ENCODE measurements around the gene FAM90A1.
"Not testable (repeated sequence)": the region's sequence is repeated elsewhere in the genome, so short reads cannot be mapped to it uniquely, and the experiment has no call there.

FAM90A1 gene, protein sequence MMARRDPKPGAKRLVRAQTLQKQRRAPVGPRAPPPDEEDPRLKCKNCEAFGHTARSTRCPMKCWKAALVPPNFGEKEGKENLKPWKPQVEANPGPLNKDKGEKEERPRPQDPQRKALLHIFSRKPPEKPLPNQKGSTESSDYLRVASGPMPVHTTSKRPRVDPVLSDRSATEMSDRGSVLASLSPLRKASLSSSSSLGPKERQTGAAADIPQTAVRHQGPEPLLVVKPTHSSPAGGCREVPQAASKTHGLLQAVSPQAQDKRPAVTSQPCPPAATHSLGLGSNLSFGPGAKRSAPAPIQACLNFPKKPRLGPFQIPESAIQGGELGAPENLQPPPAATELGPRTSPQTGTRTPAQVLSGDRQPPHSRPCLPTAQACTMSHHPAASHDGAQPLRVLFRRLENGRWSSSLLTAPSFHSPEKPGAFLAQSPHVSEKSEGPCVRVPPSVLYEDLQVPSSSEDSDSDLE
- 0.04 to 0.24 reads per million in 2 experiments for total RNA-seq

DNA sequence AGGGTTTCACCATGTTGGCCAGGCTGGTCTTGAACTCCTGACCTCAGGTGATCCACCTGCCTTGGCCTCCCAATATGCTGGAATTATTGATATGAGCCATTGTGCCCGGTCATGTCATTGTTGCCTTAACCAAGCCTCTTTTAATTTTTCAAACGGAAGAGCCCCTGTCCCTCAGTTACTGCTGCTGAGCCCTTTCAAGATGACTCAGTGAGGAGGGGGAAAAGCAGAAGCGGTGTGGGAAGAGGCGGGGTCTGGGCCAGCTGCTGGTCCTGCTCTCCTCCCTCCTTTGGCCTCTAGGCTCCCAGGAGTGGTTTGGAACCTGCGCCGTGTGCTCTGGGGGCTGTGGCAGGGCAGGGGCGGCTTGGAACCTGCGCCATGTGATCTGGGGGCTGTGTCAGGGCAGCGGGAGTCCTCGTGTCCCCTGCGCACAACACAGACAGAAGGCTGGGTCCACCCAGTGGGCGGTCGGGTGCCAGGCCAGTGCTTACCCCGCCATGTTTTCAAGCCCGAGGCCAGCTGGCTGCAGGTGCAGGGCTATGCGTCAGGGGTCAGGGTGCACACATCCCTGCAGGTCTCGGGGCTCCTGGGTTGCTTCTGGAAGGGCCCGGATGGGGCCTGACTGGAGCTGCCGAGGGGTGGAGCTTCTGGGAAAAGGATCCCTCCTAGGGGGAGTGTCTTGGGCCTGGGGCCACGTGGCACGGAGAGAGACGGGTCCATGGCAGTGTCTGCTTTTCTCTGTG lies at the start of gene FAM90A1:
FAM90A1 (minus strand) TSS at position 627 of the 740 bp plus-strand sequence. CDS start 2,786 bp downstream, outside the sequence.
- DNase-seq (ENCODE audit: low read depth) = not testable (repeated sequence)

DNA sequence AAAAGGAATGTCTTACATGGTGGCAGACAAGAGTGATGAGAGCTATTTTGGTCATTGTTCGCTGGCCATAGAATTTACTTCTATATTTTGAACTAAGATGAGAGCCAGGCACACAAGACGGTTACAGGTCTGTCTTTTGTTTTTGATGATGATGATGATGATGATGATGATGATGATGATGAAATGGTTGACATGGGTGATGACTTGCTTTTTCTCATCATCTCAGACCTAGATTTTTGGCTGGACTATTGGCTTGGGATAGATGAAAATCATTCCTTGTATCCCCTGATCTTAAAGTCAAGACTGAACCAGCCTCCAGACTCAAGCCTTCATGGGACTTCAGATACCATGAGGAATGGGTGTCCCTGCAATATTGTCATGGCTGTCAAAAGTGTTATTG lies 49.0 kb upstream of the FAM90A1 start:
- not testable (repeated sequence) for DNase-seq (ENCODE audit: low read depth)

DNA sequence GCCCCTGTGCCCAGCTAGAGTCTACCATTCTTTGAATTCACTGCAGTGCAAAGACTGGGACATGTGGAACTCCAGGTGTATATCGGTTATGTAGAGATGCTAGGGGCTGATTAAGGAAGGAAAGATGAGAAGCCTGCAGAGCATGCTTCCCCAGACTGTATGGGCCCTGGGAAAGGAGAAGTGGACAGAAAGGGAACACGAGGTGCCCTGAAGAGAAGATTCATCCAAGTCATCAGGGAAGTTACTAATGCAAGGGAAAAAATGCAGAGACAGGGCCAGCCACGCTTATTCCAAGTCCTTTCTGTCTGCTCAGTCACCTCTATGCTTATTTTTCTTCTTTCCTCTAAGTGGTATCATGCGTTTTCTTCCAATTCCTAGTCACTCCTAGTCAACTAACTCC lies 39.3 kb upstream of the FAM90A1 start:
- not testable (repeated sequence) for DNase-seq (ENCODE audit: low read depth)

DNA sequence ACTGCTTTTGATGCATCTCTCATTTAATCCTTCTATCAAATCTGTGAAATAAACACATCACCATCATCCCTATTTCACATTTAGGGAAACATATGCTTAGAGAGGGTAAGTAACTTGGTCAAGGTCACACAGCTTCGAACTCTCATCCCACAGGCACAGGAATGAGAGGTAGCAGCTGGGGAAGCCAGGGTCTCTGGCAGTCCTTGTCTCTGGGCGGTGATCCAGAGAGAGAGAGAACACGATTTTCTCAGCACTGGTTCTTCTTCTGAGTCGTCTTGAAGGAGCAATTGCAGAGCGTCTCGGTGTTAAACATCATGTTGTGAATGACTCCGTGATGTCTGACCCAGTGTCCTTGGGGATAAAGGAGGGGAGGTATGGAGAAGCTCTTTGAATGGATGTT lies 36.8 kb upstream of the FAM90A1 start:
- DNase-seq (ENCODE audit: low read depth) = not testable (repeated sequence)

DNA sequence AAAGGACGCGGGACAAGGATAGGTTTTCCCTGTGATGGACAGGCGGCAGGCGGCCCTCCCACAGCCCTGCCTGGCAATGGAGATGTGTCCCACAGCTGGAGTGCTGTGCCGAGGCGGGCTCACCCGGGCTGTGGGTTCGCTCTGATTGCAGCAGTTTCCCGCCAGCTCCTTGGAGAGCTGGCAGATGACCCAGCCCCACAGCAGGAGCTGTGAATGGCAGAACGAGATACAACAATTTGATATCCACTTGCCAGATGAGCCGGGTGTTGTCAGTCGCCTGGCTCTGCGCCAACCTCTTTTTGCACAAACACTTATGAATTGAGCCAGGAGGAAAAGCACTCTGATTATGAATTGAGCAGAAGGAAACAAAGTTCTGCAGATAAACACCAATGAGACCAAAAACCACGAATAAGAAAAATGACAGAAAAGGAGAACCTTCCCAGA lies 33.7 kb upstream of the FAM90A1 start:
- not testable (repeated sequence) for DNase-seq (ENCODE audit: low read depth)

DNA sequence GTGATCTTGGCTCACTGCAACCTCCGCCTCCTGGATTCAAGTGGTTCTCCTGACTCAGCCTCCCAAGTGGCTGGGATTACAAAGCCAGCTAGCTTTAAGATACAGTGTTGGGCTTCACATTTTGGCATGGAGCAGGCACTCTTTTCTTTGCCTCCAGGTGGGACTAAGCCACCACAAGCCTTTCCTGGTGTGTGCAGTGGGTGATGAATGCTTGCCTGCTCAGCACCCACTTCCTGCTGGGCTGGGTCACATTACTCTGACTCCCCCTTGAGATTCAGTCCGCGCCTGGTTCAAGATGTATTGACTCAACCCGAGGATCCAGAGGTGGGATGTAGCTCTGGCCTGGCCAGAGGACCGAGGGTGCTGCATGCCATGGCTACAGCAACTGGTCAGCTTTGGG lies 28.9 kb upstream of the FAM90A1 start:
- DNase-seq (ENCODE audit: low read depth) = not testable (repeated sequence)

DNA sequence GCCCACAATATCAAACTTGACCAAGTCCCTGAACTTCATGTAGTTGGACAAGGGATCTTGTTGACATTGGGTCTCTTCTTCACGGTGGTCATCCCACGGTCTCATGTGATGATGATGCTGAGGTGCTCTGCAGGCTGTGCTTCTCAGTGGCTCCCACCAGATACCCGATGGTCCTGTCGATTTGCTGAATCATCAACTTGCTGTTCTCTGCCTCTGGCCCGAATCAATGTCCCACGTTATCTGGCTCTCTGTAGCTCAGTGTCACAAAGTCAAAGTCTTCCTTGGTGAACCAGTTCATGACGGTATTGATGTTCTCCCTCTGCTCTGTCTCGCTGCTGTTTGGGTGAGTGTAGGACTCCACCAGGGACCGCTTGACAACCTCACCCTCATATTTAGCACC lies 27.3 kb upstream of the FAM90A1 start:
- DNase-seq (ENCODE audit: low read depth) = not testable (repeated sequence)

DNA sequence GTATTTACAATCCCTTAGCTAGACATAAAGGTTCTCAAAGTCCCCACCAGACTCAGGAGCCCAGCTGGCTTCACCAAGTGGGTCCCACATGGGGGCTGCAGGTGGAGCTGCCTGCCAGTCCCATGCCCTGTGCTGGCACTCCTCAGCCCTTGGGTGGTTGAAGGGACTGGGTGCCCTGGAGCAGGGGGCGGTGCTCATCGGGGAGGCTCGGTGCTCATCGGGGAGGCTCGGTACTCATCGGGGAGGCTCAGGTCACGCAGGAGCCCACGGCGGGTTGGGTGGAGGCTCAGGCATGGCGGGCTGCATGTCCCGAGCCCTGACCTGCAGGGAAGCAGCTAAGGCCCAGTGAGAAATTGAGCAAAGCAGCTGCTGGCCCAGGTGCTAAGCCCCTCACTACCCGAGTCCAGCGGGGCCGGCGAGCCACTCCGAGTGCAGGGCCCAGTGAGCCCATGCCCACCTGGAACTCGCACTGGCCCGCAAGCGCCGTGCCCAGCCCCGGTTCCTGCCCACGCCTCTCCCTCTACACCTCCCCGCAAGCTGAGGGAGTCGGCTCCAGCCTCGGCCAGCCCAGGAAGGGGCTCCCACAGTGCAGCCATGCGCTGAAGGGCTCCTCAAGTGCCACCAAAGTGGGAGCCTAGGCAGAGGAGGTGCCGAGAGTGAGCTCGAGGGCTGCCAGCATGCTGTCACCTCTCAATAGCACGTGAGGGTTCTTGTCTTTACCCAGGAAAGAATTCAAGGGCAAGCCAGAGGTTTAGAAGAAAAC lies 24.8 kb upstream of the FAM90A1 start:
- not testable (repeated sequence) for DNase-seq (ENCODE audit: low read depth)

DNA sequence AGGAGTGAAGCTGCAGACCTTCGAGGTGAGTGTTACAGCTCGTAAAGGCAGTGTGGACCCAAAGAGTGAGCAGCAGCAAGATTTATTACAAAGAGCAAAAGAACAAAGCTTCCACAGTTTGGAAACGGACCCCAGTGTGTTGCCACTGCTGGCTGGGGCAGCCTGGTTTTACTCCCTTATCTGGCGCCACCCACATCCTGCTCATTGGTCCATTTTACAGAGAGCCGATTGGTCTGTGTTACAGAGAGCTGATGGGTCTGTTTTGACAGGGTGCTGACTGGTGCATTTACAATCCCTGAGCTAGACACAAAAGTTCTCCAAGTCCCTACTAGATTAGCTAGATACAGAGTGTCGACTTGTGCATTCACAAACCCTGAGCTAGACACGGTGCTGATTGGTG lies 24.2 kb upstream of the FAM90A1 start:
- not testable (repeated sequence) for DNase-seq (ENCODE audit: low read depth)

DNA sequence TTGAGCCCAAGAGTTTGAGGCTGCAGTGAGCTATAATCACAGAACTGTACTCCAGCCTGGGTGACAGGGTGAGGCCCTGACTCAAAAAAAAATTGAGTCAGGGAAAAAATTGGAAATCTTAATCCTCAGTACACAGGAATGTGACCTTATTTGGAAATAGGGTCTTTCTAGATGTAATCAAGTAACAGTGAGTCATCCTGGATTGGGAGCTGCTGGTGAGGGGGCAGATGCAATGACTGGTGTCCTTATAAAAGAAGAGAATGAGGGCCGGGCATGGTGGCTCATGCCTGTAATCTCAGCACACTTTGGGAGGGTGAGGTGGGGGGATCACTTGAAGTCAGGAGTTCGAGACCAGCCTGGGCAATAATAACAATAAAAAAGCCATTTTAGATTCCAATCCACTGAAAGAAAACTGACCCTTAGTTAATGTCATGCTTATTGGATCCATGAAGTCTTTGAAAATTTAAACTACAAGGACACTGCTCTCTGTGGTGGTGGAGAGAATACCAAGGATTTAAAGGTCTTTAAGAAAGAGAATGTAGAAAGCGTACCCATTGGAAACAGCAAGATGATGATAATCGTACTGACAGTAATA lies 19.6 kb upstream of the FAM90A1 start:
- DNase-seq (ENCODE audit: low read depth) = not testable (repeated sequence)

DNA sequence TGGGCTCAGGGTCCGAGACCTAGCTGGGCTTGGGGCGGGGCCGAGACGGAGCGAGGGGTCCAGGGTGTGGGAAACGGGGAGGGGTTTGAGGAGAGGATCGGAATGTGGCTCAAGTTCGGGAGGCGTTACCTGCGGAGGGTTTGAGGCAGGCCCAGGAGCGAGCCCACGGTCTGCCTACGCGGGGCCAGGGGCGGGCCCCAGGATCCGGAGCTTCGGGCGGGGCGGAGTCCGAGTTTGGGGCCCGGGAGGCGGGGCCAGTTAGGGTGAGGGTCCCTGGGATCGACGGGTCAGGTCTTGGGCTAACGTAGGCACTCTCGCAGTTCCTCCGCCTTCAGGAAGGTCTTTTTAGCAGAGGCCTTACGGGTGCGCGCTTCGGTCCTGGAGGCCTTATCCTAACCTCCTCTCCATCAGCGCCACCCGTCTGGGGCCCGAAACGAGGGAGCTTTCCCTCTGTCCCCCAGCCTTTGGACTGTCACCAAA lies 16.3 kb upstream of the FAM90A1 start:
- DNase-seq (ENCODE audit: low read depth) = not testable (repeated sequence)

DNA sequence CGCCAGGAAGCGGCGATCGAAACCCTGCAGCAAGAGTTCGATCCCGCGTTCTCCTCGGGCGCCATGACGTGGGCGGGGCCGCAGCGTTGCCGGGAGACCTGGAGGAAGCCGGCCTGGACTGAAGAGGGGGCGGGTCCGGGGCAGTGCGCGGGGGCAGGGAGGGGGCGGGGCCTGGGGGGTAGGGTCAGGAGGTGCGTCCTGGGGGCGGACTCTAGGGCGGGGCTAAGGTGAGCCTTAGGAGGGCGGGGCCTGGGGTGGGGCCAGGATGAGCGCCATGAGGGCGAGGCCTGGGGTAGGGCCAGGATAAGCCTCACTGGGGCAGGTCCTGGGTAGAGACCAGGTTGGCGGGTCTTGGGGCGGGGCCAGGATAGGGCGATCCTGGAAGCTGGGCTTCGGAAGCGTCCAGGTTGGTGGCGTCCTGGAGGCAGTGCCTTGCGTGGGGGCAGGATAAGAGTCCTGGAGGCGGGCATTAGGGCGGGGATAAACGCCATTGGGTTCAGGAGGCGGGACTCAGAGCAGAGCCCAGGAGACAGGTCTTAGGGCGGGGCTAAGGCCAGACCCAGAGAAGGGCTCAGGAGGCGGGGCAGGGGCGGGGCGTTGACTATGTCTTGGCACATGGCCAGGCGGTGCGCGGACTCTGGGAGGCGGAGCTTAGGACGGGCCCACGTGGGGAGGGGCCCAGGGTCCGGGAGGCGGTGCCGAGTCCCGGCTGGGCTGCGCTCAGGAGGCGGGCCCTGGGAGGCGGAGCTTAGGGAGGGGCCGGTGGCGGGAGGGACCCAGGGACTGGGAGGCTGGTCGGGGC lies 15.7 kb upstream of the FAM90A1 start:
- peak; percentile 98 for DNase-seq (ENCODE audit: low read depth)

DNA sequence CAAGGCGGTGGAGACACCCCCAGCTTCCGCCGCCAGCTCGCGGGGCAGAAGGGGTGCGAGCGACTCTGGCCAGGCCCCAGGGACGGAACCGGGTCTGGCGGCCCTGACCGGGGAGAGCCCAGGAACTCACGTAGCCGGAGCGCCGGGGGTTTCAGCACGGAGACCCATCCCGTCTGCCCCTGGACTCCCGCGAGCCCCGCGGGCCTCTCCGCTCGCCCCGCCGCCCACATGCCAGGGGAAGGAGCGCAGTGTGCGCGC lies 15.1 kb upstream of the FAM90A1 start:
- not testable (repeated sequence) for DNase-seq (ENCODE audit: low read depth)

DNA sequence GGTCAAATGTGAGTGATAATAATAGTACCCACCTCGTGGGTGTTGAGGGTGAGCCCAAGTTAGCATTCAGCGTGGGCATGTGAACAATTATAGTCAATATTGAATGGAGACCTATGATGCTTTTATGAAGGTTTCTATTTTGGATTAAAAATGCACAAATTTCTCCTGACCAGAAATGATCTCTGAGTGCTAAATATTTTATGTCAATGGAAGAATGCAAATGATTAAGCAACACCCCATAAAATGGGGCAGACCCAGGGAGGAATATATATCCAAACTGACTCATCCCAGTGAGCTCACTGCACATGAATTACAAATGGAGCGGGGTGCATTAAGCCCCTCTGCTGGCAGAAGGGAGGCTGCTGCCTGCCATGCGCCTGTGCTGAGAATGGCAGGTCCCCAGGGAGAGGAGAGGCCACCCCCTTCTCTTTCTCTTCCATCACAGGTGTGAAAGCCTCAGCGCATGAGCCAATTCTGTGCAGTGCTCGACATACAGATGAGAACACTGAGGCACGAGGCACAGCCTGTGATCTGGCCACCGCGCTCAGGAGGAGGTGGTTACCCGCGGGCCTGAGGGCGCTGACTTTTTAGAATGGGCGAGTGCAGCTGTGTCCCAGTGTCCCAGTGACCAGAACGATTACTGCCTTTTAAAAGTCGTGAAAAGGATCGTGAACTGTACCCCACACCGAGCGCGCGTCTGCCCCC lies 14.7 kb upstream of the FAM90A1 start:
- DNase-seq (ENCODE audit: low read depth) = not testable (repeated sequence)

DNA sequence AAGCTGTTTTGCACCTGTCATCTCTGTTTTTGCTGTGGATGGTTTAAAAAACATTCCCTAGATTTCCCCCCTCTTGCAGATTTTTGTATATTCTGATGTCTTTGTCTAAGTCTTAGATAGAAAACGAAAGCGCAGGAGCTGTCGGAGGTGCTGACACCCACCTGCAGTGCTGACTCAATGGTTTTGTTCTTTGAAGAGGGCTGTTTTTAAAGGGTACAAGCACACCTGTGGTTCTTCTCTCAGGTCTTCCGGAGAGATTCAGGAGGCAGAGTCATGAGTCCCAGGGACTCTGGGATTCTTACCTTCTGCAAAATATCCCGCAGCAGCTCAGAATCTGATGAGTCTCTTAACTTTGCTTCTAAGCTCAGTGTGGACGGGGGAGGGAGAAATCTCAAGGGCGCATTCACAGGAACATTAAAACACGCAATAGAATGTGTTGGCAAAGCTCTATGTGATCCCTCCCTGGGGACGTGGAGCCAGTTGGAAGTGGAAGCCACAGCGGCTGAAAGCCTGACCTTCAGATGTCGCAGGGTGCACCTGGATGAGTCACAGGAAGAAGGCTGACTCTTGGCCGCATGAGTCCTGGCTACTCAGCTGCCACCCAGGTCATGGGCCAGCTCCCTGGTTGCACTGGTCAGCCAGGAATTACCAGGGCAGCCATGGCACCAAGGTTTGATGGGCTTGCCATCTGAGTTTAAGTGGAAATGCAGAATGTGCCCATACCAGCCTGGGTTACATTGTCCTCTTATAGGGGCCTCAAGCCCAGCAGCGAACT lies 13.1 kb upstream of the FAM90A1 start:
- not testable (repeated sequence) for DNase-seq (ENCODE audit: low read depth)

DNA sequence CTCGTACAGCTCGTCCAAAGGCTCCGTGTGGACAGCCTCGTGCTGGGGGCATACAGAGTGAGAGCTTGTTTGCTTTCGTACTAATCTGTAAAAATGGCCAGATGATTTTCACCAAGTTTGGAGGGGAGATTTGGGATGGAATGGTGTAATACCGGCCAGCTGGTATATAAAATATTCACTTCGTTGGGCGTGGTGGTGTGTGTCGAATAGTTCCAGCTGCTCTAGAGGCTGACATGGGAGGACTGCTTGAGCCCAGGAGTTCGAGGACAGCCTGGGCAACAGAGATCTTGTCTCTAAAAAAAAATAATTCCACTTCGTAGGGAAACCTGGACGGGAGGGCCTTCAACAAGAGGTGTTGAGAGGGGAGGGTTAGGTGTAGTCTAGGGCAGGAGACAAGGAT lies 9.6 kb upstream of the FAM90A1 start:
- not testable (repeated sequence) for DNase-seq (ENCODE audit: low read depth)

DNA sequence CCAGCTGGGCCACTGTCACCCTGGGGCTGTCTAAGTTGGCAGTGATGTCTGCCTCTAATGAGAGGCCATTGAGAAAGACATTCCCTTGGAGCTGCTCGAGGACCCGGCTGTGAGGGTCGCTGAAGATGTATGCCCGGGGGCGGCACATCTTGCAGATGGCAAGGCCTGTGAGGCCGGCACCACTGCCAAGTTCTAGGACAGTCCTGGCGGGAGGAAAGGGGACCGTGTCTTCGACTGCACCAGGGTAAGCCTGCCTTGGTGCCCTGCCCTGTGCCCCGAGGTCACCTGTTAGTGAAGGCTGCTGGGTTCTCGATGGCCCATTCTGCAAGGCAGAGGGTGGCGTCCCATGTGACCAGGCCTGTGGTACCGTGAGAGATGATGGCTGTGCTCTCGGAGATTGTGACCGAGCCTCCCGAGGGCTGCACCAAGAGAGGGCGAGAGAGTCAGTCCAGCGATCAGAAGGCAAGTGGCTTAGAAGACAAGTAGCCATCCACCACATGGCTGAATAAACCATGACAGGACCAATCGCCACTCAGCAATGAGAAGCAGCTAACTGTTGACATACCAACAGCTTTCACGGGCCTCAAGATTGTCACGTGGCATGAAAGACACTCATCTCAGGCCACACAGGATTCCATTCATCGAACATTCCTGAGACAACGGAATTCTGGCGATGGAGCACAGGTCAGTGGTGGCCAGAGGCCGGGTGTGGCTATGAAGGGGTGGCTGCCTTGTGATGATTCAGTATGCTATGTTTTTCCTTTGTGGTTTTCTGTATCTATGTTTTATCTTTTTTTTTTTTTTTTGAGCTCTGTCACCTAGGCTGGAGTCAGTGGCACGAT lies 8.1 kb upstream of the FAM90A1 start:
- DNase-seq (ENCODE audit: low read depth) = not testable (repeated sequence)

DNA sequence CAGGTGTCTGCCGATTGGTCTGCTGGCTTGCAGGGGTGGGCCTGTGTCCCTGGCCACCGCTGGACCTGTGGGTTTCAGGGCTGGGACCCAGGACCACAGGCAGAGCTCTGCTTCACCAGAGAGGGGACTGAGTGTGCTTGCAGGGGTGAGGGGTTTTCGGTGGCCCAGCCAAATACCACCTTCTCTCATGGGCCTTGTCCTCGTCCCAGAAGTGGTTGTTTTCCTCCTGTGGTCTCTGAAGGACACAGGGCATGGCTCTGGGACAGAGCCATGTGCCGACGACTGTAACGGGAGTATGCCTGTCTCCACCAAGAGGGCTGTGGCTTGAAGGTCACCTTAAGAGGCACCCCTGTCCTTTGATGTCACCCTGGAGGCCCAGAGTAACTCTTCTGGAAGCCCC lies 7.3 kb upstream of the FAM90A1 start:
- DNase-seq (ENCODE audit: low read depth) = not testable (repeated sequence)
